ENCODE data around the gene DARS1.
"Not testable (repeated sequence)": the region's sequence is repeated elsewhere in the genome, so short reads cannot be mapped to it uniquely, and the experiment has no call there.

The DARS1 gene

GRCh38 chr2:135935914-135936313, 49.5 kb downstream of the DARS1 start:
- DNase-seq: no peak

- no peak for DNase-seq
These were observed 53.5 kb downstream of the DARS1 start for GRCh38 chr2:135931776-135932443.

GRCh38 chr2:135926605-135927004, 58.8 kb downstream of the DARS1 start:
- no peak for DNase-seq

GRCh38 chr2:135925571-135925970, 59.9 kb downstream of the DARS1 start:
- DNase-seq: no peak

GRCh38 chr2:135916207-135916606, 69.2 kb downstream of the DARS1 start:
- DNase-seq: peak; percentile 32

- no peak for DNase-seq
These were observed 70.9 kb downstream of the DARS1 start for GRCh38 chr2:135914485-135914884.

- DNase-seq: peak; percentile 42
These were observed 71.6 kb downstream of the DARS1 start for GRCh38 chr2:135913727-135914365.

GRCh38 chr2:135909976-135910375, 75.5 kb downstream of the DARS1 start:
- no peak for DNase-seq

GRCh38 chr2:135905679-135906078, 79.7 kb downstream of the DARS1 start:
- DNase-seq: no peak

- no peak for DNase-seq
These were observed 81.0 kb downstream of the DARS1 start for GRCh38 chr2:135904341-135904989.

GRCh38 chr2:135903650-135904049, 81.8 kb downstream of the DARS1 start:
- no peak for DNase-seq

GRCh38 chr2:135899567-135899966, 85.9 kb downstream of the DARS1 start:
- no peak for DNase-seq

GRCh38 chr2:135898234-135898786, 87.1 kb downstream of the DARS1 start:
- no peak for DNase-seq

GRCh38 chr2:135894930-135895329, 90.5 kb downstream of the DARS1 start:
- DNase-seq: no peak

GRCh38 chr2:135893374-135893794, 92.0 kb downstream of the DARS1 start:
- no peak for DNase-seq

- DNase-seq: no peak
These were observed 94.6 kb downstream of the DARS1 start for GRCh38 chr2:135890835-135891234.

GRCh38 chr2:135890149-135890548, 95.3 kb downstream of the DARS1 start:
- no peak for DNase-seq

- not testable (repeated sequence) for DNase-seq
These were observed 96.8 kb downstream of the DARS1 start for GRCh38 chr2:135888587-135888986.

- no peak for DNase-seq
These were observed 99.7 kb downstream of the DARS1 start for GRCh38 chr2:135885709-135886108.

- no peak for DNase-seq
These were observed 103.0 kb downstream of the DARS1 start for GRCh38 chr2:135882415-135882814.

- DNase-seq: not testable (repeated sequence)
These were observed 108.7 kb downstream of the DARS1 start for GRCh38 chr2:135876770-135877169.

GRCh38 chr2:135876066-135876711, 109.2 kb downstream of the DARS1 start, which contains the start of gene MCM6:
Gene MCM6, minus strand, starts transcription at chr2:135876443. Its CDS starts 78 bp downstream, at chr2:135876365.
- peak; percentile 99 for DNase-seq

GRCh38 chr2:135875491-135876065, 109.8 kb downstream of the DARS1 start:
- DNase-seq: peak; percentile 37

All from NCI-H2227 treated with DMSO at 0.1 percent for 48 hours (cell line).